Fibroblast of lung (primary cell): Measurements from ENCODE around the gene FRMD4A. TPM values are rescaled to one million over a fixed set of nuclear protein-coding genes. Genes with fewer than 3 reads are reported as not detected.

Source experiments
- DNase-seq, 2 donors: peaks; one replicate each; pipeline versions ENCODE4 v3.0.0 to v3.0.0-alpha.2; 2010; ENCODE audit warnings: low read depth in 2 of 2
- H2AFZ ChIP-seq: 2 replicates; pipeline ENCODE4 v1.5.1; 2012; ENCODE audit warnings: low read length, control low read depth, inconsistent platforms
- H3K27ac ChIP-seq: 2 replicates; pipeline ENCODE4 v1.5.1; 2011; ENCODE audit warnings: low read length, control low read depth; ENCODE audit not compliant: insufficient read depth
- H3K27me3 ChIP-seq: 2 replicates; pipeline ENCODE4 v1.5.1; 2011; ENCODE audit warnings: mild to moderate bottlenecking, low read length; ENCODE audit not compliant: control insufficient read depth, insufficient read depth
- H3K36me3 ChIP-seq: 2 replicates; pipeline ENCODE4 v1.5.1; 2011; ENCODE audit warnings: low read length; ENCODE audit not compliant: control insufficient read depth, insufficient read depth
- H3K4me1 ChIP-seq: 2 replicates; pipeline ENCODE4 v1.5.1; 2011; ENCODE audit warnings: low read length; ENCODE audit not compliant: control insufficient read depth, insufficient read depth; ENCODE audit errors: extremely low read depth
- H3K4me2 ChIP-seq: 2 replicates; pipeline ENCODE4 v1.5.1; 2011; ENCODE audit warnings: low read length, control low read depth; ENCODE audit not compliant: insufficient read depth; ENCODE audit errors: extremely low read depth
- H3K4me3 ChIP-seq, 4 experiments: fragments of 200-600 bp in 1 of 4; sonication (generic) in 1 of 4; replicated peaks in 1 of 4; 2 replicates each; pipeline ENCODE4 v1.5.1; 2011 to 2016; ENCODE audit warnings: low read length in 4 of 4, low read depth in 3 of 4, mild to moderate bottlenecking in 3 of 4, control low read depth in 2 of 4, inconsistent platforms in 1 of 4, mixed read lengths in 1 of 4; ENCODE audit not compliant: insufficient read depth in 1 of 4; ENCODE audit errors: control extremely low read depth in 1 of 4
- H3K79me2 ChIP-seq: 2 replicates; pipeline ENCODE4 v1.5.1; 2012; ENCODE audit warnings: mild to moderate bottlenecking, low read length, inconsistent platforms; ENCODE audit not compliant: control insufficient read depth, insufficient read depth
- H3K9ac ChIP-seq: 2 replicates; pipeline ENCODE4 v1.5.1; 2011; ENCODE audit warnings: mild to moderate bottlenecking, low read length, control low read depth; ENCODE audit not compliant: insufficient read depth
- H3K9me3 ChIP-seq: 2 replicates; pipeline ENCODE4 v1.5.1; 2012; ENCODE audit warnings: low read depth, low read length; ENCODE audit not compliant: control insufficient read depth, insufficient read depth
- H4K20me1 ChIP-seq: 2 replicates; pipeline ENCODE4 v1.5.1; 2011; ENCODE audit warnings: low read length; ENCODE audit not compliant: control insufficient read depth, insufficient read depth; ENCODE audit errors: extremely low read depth
- EZH2 ChIP-seq: IDR thresholded peaks from 2 replicates; pipeline ENCODE4 v1.5.1; 2012; ENCODE audit warnings: low read length, control low read depth, mild to moderate bottlenecking; ENCODE audit errors: missing control alignments
- polyA plus RNA-seq, 2 donors: library from polyadenylated mRNA; depleted of rRNA in 1 of 2; stranded (reverse) in 1 of 2; unstranded in 1 of 2; fragments of >200 nt; gene quantifications; 2 replicates each; pipeline ENCODE4 v1.2.1, GENCODE V29; 2011 to 2012; ENCODE audit warnings: missing spikeins in 1 of 2
- total RNA-seq: library from RNA; depleted of rRNA; stranded (reverse); fragments of >200 nt; gene quantifications from 2 replicates; pipeline ENCODE4 v1.2.1, GENCODE V29; 2014
- TF ChIP-seq, protein P1 (sequence below), 2 donors: IDR thresholded peaks in 1 of 2; conservative IDR thresholded peaks in 1 of 2; 1 replicate in 1 of 2; 2 replicates in 1 of 2; pipeline ENCODE4 v1.5.1; 2011 to 2012; ENCODE audit warnings: low read length in 2 of 2, control low read depth in 1 of 2, inconsistent platforms in 1 of 2, low read depth in 1 of 2, mild to moderate bottlenecking in 1 of 2

Gene FRMD4A
- total and polyA plus RNA-seq, 2 donors (not counting 1 experiment from before 2014, with no cell fraction given) = 26.9 to 63.6 TPM

DNA sequence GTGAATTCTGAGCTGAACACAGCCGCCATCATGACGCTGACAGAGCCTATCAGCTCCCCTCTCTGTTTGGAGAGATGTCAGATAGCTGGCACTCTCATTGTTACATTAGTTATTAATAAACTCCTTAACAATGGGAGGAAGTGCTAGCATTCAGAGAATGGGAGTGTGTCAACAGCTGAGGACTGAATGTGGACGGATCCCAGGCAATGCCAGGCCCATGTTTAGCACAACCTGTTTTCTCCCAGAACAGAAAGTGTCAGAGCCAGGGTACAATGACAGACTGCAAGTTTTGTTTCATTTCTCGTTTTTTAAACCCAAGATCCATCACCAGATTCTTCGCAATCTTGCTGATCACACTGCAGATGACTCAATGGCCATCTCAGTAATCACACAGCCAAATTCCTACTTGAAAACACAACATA is 644.4 kb downstream of the FRMD4A start:
- H3K4me3 ChIP-seq = no peak overlapping the region
- peaks cover 19% of the 10 kb centered on the region for H3K36me3 ChIP-seq
- TF ChIP-seq, protein P1, sequence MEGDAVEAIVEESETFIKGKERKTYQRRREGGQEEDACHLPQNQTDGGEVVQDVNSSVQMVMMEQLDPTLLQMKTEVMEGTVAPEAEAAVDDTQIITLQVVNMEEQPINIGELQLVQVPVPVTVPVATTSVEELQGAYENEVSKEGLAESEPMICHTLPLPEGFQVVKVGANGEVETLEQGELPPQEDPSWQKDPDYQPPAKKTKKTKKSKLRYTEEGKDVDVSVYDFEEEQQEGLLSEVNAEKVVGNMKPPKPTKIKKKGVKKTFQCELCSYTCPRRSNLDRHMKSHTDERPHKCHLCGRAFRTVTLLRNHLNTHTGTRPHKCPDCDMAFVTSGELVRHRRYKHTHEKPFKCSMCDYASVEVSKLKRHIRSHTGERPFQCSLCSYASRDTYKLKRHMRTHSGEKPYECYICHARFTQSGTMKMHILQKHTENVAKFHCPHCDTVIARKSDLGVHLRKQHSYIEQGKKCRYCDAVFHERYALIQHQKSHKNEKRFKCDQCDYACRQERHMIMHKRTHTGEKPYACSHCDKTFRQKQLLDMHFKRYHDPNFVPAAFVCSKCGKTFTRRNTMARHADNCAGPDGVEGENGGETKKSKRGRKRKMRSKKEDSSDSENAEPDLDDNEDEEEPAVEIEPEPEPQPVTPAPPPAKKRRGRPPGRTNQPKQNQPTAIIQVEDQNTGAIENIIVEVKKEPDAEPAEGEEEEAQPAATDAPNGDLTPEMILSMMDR (conservative IDR thresholded peaks at IDR 0.05 in 1 of 2, IDR thresholded peaks at IDR 0.05 in 1 of 2; ENCODE audit: low read depth in 1 of 2, low read length in 2 of 2) = no peak
- TF ChIP-seq EZH2 = no peak
- H2AFZ ChIP-seq = no peak overlapping the region
- H3K9me3 ChIP-seq = no peaks in the 10 kb centered on the region
- H3K27me3 ChIP-seq = no peaks in the 10 kb centered on the region
- no peak overlapping the region for H3K4me2 ChIP-seq
- DNase-seq = peak in 1 of 2 donors; percentile 46
- peaks cover 9% of the 10 kb centered on the region for H3K79me2 ChIP-seq
- peaks cover 21% of the 10 kb centered on the region for H3K4me1 ChIP-seq
- H3K9ac ChIP-seq = no peak overlapping the region
- H4K20me1 ChIP-seq = no peaks in the 10 kb centered on the region
- no peak overlapping the region for H3K27ac ChIP-seq

- Histone ChIP-seq H3K4me2 (no peak overlapping the region), H3K27ac (no peak overlapping the region)
These were observed 644.8 kb downstream of the FRMD4A start for GRCh38 chr10:13685885-13686284.

DNA sequence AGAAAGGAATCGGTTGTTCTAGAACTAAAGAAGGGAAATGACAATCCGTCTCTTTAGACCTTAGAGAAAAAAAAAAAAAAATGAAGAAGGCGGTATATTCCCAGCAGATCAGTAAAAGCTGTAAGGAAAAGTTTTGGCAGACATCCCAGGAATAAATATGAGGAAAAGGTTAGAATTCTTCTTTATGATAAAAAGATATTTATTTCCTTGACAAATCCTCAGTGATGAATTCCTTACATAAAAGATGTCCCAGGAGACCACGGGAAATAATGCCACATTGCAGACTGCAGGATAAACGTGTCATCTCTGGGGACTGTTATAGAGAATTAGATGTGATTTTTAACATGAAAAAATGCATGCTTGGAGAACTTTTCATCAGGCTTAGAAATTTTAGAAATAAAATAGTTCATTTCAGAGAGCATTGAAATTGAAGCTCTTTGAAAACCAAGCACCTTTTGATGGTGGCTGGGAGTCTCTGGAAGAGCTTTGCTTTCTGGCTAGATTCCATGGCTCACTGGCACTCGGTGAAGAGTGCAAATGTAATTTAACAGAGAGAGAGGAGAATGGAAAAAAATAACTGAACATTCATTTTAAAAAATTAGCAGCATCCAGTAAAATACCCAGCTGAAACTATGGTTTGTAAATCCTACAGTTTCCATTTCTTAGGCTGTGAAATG is 645.8 kb downstream of the FRMD4A start:
- peak overlapping the region; percentile 64 for H3K9ac ChIP-seq
- peak overlapping the region; percentile 94 for H3K27ac ChIP-seq
- H3K79me2 ChIP-seq = peaks cover 11% of the 10 kb centered on the region
- no peaks in the 10 kb centered on the region for H3K9me3 ChIP-seq
- H2AFZ ChIP-seq = no peak overlapping the region
- peak overlapping the region in 2 of 4 experiments; percentile 24 to 40 for H3K4me3 ChIP-seq
- TF ChIP-seq EZH2 = no peak
- TF ChIP-seq, protein P1 (conservative IDR thresholded peaks at IDR 0.05 in 1 of 2, IDR thresholded peaks at IDR 0.05 in 1 of 2; ENCODE audit: low read depth in 1 of 2, low read length in 2 of 2) = no peak
- H4K20me1 ChIP-seq = no peaks in the 10 kb centered on the region
- peak; percentile 40 to 67 for DNase-seq
- H3K4me2 ChIP-seq = peak overlapping the region; percentile 75
- peaks cover 11% of the 10 kb centered on the region for H3K36me3 ChIP-seq
- no peaks in the 10 kb centered on the region for H3K27me3 ChIP-seq
- peaks cover 21% of the 10 kb centered on the region for H3K4me1 ChIP-seq

More at GRCh38 chr10:13685885-13686284, 644.8 kb downstream of the FRMD4A start:
- Histone ChIP-seq H2AFZ (no peak overlapping the region), H3K4me3 (no peak overlapping the region), H3K4me1 (peaks cover 21% of the 10 kb centered on the region), H3K9ac (no peak overlapping the region), H3K79me2 (peaks cover 11% of the 10 kb centered on the region), H4K20me1 (no peaks in the 10 kb centered on the region), H3K27me3 (no peaks in the 10 kb centered on the region), H3K9me3 (no peaks in the 10 kb centered on the region), H3K36me3 (peaks cover 18% of the 10 kb centered on the region)
- DNase-seq = no peak
- no peak for TF ChIP-seq EZH2
- TF ChIP-seq, protein P1 (conservative IDR thresholded peaks at IDR 0.05 in 1 of 2, IDR thresholded peaks at IDR 0.05 in 1 of 2; ENCODE audit: low read depth in 1 of 2, low read length in 2 of 2) = no peak
